Dedifferentiated amniotic fluid mesenchymal stem cell (primary cell): Measurements from ENCODE around the gene ADAMTS14.

ENCODE experiments used
- DNase-seq: peaks from one replicate; pipeline ENCODE4 v3.0.0-alpha.2; 2016; ENCODE audit errors: extremely low spot score

ADAMTS14 gene

GRCh38 chr10:70674560-70675495 is 2.5 kb downstream of the ADAMTS14 start:
- no peak for DNase-seq

GRCh38 chr10:70675496-70676161 is 3.3 kb downstream of the ADAMTS14 start:
- no peak for DNase-seq

DNA sequence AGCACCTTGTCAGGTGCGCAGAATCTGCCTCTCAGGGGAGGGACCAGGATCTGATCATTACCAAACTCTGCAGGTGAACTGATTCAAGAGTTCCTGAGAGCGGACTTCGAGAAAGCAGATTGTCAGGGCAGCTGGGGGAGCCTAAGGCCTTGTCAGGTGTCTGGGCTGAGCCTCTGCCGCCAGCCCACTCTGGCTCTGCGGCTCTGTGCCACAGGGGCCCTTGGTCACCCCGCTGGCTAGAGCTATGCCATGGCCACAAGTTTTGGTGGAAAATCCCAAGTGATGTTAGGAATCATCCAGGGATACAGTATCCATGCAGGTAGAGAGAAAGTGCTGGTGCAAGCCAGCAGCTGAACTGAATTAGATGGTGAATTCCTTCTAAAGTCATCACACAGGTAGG is 4.2 kb downstream of the ADAMTS14 start:
- no peak for DNase-seq

- no peak for DNase-seq
These were observed 4.7 kb downstream of the ADAMTS14 start for GRCh38 chr10:70677016-70677415.

DNA sequence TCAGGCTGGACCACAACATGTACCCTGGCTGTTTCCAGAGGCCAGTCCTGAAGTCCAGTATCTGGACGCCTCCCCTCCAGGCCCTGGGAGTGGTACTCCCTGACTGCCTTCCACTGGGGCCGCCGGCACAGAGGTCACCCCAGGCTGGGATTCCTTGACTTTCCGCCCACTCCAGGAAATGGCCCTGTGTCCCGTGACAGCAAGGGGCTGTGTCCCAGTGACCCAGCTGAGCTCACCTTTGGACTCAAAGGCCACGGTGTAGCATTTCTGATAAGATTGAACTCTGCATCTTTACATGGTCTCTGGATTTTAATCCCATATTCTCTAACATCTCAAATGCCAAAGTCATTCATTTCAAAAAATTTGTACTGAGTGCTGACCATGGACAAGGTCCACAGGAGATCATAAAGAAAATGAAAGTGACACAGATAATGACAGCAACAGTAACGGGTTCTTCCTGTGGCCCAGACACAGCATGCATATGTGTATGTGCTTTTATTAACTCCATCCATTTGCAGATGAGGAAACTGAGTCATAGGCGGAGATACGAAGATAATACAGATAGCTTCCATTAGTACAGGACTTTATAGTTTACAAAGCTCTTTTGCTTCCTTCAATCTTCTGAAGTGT is 5.4 kb downstream of the ADAMTS14 start:
- no peak for DNase-seq

DNA sequence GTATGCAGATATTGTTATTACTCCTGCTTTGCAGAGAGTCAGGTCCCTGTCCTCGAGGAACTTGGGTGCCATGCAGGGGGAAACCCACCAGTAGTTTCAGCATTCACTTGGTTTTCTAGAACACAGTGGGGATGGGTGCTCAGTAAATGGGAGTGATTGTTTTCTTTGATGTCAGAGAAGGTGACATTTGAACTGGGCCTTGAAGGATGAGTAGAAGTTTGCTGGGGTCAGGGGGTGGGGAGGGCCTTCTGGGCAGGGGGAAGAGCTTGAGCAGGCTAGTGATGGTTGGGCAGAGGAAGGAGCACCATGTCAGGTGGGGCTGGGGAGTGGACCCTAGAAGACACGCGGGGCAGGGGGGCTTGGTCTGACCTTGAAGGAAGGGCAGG is 5.9 kb downstream of the ADAMTS14 start:
- no peak for DNase-seq

DNA sequence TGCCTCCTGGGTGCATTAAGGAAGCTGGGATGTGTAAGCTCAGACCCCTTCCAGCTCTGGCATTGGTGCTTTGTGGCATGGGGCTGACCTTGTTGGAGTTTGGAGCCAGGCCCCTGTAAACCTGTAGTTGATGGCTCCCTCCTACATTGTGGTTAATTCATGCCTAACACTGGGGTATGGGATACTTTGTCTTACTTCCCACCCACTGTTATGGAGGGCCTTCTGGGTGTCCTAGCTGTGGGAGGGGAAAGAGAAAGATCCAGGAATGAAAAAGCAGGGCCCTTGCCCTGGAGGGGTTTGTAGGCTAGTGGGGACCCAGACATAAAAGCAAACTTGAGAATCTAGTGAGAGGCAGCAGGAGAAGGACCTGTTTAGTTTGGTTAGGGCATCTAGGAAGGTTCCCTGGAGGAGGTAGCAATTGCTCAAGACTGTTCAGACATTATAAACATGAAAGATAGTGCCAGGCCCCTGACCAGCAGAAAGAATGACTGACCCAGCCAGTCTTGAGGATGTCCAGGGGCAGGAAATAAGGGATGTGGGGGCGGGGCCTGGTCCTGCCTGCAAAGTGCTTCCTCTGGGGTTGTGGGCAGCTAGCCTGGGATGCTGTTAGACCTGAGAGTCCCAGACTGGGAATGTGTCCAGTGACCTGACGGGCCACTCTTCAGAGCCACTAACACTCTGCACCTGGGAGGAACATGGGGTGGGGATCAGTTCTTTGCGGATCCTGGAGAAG is 6.6 kb downstream of the ADAMTS14 start:
- no peak for DNase-seq

- DNase-seq = peak; percentile 59
These were observed 7.2 kb downstream of the ADAMTS14 start for GRCh38 chr10:70679498-70679897.

DNA sequence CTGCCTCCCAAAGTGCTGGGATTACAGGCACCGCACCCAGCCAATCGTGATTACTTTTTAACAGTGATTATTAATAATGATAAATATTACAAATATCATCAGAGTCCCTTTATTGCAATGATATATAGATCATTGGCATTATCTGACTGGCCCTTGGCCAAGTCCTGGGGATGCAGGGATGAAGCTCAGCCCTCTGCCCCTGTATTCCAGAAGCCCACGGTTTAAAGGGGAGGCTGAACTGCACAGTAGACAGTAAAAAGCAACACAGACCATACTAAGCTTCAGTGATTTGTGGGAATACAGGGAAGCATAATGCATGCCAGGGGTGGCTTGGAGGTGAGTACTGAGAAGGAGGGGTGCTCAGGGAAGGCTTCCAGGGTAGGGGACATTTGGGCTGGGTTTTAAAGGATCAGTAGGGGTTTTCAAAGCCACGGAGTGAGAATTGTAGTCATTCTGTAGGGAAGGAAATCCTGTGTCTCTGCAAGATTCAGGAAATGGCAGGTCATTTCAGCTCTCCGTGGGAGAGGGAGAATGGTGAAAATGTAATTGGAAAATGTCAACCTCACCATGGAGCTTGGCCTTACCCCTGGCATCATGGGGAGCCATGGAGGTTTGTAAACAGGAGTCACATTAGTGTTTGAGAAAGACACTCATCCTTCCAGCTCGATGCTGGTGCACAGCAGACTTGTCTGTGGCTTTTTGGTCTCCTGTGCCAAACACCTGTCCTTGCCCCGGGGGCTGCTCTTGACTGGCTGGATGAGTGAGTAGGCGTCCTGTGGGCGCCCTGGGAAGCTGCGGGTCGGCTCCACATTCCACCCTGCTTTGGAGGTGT is 8.8 kb downstream of the ADAMTS14 start:
- no peak for DNase-seq

DNA sequence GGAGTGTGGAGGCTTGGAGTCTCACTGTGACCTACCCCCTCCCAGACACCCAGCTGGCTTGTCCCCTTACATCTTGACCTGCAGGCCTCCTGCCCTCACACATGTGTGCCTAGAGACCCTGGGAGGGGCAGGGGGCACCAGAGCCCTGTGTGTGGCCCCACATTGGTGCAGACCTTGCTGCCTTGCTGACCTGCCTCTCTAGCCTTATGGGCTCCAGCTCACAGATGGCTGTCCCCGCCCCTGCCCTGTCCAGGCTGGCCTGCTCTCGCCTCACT is 9.4 kb downstream of the ADAMTS14 start:
- DNase-seq = no peak

- no peak for DNase-seq
These were observed 10.8 kb downstream of the ADAMTS14 start for GRCh38 chr10:70682920-70683600.

GRCh38 chr10:70683601-70683934 is 11.3 kb downstream of the ADAMTS14 start:
- DNase-seq = no peak

DNA sequence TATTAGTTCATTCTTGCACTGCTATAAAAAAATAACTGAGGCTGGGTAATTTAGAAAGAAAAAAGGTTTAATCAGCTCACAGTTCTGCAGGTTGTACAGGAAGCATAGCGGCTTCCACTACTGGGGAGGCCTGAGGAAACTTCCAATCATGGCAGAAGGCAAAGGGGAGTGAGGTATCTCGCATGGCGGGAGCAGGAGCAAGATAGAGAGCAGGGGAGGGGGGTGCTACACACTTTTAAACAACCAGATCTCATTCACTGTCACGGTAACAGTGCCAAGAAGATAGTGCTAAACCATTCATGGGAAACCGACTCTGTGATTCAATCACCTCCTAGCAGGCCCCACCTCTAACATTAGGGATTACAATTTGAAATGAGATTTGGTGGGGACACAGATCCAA is 11.6 kb downstream of the ADAMTS14 start:
- DNase-seq = no peak

DNA sequence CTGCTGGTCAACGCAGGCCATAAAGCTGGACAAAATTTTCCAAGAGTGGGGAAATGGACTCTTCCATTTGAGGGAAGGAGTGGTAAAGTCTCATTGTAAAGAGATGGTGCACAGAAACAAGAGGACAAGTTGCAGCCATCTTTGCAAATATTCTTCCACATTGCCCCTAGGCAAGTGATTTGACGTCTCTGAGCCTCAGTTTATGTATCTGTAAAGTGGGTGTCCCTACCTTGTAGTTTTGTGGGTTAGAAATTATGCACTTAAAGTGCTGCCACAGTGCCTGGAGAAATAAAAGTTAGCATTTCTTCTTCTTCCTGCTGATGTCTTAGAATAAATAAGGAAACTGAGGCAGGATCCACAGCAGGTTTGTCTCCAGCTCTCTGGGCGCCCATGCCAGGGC is 12.1 kb downstream of the ADAMTS14 start:
- no peak for DNase-seq

DNA sequence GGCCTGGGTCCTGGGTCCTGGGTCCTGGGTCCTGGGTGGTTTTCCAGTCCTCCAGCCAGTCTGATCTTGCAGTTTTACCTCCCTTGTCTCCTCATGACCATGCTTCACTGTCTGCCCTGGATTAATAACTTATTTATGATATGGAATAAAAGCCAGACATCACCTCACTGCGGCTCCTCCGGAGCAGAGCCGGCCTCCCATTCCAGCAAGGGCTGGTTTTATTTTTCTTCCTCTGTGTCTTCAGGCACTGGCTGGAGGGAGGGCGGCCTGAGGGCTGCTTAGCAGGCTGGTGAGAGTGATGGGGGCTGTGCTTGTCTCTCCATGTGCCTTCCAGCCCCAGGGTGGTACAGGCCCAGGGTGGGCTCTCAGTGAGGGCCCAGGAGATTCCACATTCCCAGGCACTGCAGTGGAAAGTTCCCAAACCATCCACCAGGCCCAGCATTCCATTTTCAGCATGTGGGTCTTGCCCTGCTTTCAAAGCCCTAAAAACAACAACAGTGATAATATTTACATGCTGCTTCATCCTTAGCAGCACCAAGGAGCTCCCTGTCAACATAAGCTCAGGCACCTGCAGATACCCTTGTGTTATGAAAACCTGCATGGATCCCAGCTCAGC is 12.6 kb downstream of the ADAMTS14 start:
- no peak for DNase-seq

DNA sequence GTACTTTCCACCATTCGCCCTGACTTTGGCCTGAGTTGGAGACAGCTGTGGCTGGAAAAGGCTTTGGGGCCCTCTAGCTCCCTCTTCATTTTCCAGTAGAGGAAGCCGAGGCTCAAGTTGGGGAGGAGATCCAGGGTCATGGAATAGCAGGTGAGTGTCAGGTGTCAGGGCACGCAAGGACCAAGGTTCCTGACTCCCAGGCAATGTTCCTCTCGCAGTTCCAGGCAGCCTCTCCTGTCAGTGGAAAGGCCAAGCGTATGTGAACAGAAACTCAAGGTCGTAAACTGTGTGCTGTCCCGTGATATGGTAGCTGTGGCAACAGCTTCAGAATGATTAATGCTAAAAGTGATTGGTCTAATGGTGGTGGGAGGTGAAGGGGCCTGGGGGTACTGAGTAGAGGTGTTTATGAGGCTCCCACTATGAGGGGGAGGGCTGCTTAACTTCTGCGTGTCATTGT is 13.2 kb downstream of the ADAMTS14 start:
- DNase-seq = no peak

DNA sequence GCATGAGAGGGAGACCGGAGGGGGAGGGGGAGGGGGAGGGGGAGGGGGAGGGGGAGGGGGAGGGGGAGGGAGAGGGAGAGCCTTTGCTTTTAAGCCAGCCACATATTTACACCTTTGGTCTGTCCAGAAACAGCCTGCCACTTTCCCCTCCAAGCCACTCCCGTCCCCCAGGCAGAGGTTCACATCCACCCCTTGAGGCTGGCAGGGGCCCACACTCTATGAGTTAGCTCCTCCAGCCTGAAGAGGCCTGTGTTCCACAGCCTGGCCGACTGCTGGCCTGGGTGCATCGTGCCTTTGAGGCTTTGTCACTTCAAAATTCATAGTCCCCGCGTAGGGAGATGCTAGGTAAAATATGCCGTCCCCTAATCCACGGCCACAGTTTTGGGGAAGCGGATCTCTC is 16.5 kb downstream of the ADAMTS14 start:
- DNase-seq = no peak

DNA sequence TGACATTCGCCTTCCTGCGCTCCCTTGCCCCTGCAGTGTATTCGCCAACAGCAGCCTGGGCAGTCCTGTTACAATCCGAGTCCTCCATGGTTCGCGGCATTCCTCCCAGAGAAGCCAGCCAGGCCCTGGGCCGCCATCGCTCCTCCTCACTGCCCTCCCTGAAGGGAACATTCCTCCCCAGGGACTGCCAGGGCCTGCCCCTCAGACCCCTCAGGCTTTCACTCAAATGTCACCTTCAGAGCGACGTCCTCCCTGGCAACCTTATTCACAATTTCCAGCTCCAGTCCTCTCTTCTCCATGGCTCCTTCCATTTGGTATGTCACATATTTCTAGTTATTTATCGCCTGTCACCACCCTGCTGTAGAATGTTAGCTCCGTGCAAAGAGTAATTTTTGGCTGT is 17.4 kb downstream of the ADAMTS14 start:
- no peak for DNase-seq

DNA sequence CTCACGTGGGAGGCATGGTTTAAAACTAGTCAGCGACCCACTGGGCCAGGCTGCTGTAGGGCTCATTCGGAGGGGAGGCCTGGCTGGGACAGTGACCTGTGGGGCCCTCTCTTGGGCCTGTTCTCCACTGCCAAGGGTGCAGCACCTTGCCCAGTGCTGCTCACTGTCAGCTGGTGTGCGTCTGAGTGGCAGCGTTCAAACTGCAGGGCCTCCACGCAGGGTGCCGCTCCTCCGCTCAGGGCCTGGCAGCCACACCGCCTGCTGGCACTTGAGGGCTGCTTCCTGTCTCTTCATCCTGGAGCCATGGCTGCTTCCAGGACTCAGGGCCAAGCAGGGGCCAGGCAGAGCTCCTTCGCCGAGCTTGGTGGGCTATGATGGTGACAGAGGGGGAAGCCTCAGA is 18.3 kb downstream of the ADAMTS14 start:
- DNase-seq = no peak

- no peak for DNase-seq
These were observed 19.3 kb downstream of the ADAMTS14 start for GRCh38 chr10:70691611-70692010.
